HUES6 (cell line): ENCODE data around the gene GABRP.
A peak's percentile ranks its signal among the peaks of the same experiment; 100 is the strongest.
"Not testable (repeated sequence)": the region's sequence is repeated elsewhere in the genome, so short reads cannot be mapped to it uniquely, and the experiment has no call there.

ENCODE experiments used
- H3K27ac ChIP-seq: 2 replicates; pipeline ENCODE4 v1.7.0; 2013; ENCODE audit warnings: low read depth, mild to moderate bottlenecking, low read length, inconsistent platforms
- H3K27me3 ChIP-seq: 2 replicates; pipeline ENCODE4 v1.6.1; 2013; ENCODE audit warnings: low read length; ENCODE audit not compliant: control insufficient read depth, insufficient read depth
- H3K36me3 ChIP-seq: 2 replicates; pipeline ENCODE4 v1.6.1; 2013; ENCODE audit warnings: low read length; ENCODE audit not compliant: control insufficient read depth, insufficient read depth
- H3K4me1 ChIP-seq: 2 replicates; pipeline ENCODE4 v1.6.1; 2013; ENCODE audit warnings: low read length; ENCODE audit not compliant: control insufficient read depth, insufficient read depth
- H3K4me3 ChIP-seq: 2 replicates; pipeline ENCODE4 v1.5.1; 2013; ENCODE audit warnings: low read depth, low read length
- H3K9ac ChIP-seq: one replicate; pipeline ENCODE4 v1.6.1; 2013; ENCODE audit warnings: mild to moderate bottlenecking, low read length
- H3K9me3 ChIP-seq: 2 replicates; pipeline ENCODE4 v1.6.1; 2013; ENCODE audit warnings: low read depth, low read length; ENCODE audit not compliant: control insufficient read depth, insufficient read depth

The GABRP gene

DNA sequence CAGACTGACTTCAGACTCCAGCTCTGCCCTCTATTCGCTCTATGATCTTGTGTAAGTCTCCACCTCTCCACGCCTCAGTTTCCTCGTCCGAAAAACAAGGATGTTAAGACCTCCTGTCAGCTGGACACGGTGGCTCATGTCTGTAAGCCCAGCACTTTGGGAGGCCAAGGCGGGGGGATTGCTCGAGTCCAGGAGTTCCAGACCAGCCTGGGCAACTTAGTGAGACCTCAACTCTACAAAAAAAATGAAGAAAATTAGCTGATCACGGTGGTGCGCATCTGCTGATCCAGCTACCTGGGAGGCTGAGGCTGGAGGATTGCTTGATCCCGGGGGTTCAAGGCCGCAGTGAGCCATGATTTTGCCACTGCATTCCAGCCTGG lies 36.6 kb upstream of the GABRP start:
- H3K9me3 ChIP-seq = no peaks in the 10 kb centered on the region; the same call in 1 of the 2 replicates
- no peaks in the 10 kb centered on the region; the same call in 1 of the 2 replicates for H3K27me3 ChIP-seq
- H3K36me3 ChIP-seq = no peaks in the 10 kb centered on the region; the same call in 1 of the 2 replicates
- H3K4me1 ChIP-seq = peaks cover 35% of the 10 kb centered on the region
- no peak overlapping the region for H3K4me3 ChIP-seq
- H3K9ac ChIP-seq = peak overlapping the region; percentile 48
- H3K27ac ChIP-seq = no peak overlapping the region; the same call in 1 of the 2 replicates

DNA sequence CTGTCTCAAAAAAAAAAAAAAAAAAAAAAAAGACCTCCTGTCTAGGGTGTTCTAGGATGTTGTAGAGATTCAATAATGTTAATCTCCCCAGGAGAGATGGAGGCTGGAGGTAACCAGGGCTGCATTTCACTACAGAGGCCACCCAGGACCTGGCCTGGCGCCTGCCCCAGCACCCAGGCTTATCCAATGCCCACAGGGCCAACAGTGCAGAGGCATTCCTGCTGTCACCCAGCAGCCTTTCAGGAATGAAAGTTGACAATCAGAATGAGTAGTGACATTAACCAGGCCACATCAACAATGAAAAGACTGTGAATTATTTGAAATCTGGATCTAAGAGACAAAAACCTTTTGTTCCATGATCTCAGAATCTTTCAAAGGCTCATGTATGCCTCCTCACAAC lies 36.2 kb upstream of the GABRP start:
- Histone ChIP-seq H3K4me3 (no peak overlapping the region), H3K36me3 (no peaks in the 10 kb centered on the region; the same call in 1 of the 2 replicates), H3K9me3 (no peaks in the 10 kb centered on the region; the same call in 1 of the 2 replicates), H3K27ac (no peak overlapping the region), H3K4me1 (peaks cover 35% of the 10 kb centered on the region), H3K27me3 (no peaks in the 10 kb centered on the region; the same call in 1 of the 2 replicates), H3K9ac (no peak overlapping the region)

DNA sequence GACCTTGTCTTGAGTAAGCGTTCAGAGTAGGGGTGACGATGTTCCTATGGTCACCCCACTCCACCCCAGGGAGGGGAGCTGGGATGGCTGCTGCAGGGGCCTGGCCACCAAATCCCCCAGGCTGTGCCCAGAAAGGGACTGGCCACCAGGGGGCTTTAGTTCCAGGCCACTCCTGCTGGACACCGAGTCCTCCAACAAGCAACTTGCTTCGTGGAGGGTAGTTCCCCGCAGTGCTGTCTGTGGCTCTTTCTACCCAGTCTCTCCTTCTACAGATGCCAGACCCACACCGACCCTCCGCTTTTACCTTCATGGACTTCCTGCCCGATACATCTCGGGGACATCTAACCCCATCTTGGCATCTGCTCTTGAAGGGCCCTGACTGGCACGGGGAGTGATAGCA lies 35.7 kb upstream of the GABRP start:
- H3K27ac ChIP-seq = no peak overlapping the region
- H3K27me3 ChIP-seq = no peaks in the 10 kb centered on the region; the same call in 1 of the 2 replicates
- no peak overlapping the region for H3K9ac ChIP-seq
- no peaks in the 10 kb centered on the region for H3K9me3 ChIP-seq
- no peaks in the 10 kb centered on the region; the same call in 1 of the 2 replicates for H3K36me3 ChIP-seq
- H3K4me3 ChIP-seq = no peak overlapping the region
- H3K4me1 ChIP-seq = peaks cover 37% of the 10 kb centered on the region

DNA sequence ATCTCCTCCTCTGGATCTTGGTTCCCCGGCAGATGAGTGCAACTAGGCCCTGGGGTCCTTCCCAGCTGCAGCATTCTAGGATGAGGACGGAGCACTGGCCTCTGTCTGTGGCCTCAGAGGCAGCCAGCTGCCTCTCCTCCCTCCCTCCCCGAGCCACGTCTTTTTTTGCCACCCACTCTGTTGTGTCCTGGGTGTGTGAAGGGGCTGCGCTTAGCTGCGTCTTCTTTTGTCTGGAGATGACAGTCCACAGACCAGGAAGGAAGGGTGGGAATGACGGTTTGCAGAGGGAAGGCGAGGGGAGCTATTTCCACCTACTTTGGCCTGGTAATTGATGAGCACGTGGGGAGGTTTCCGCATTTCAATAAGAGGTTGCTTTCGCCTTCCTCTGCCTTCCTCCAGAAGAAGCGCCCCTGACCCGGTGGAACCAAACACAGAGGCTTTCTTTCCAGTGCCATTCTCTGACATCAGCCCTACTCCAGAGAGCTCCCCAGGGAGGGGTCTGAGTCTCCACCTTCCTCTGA lies 34.5 kb upstream of the GABRP start:
- Histone ChIP-seq H3K9ac (no peak overlapping the region), H3K4me3 (no peak overlapping the region)

DNA sequence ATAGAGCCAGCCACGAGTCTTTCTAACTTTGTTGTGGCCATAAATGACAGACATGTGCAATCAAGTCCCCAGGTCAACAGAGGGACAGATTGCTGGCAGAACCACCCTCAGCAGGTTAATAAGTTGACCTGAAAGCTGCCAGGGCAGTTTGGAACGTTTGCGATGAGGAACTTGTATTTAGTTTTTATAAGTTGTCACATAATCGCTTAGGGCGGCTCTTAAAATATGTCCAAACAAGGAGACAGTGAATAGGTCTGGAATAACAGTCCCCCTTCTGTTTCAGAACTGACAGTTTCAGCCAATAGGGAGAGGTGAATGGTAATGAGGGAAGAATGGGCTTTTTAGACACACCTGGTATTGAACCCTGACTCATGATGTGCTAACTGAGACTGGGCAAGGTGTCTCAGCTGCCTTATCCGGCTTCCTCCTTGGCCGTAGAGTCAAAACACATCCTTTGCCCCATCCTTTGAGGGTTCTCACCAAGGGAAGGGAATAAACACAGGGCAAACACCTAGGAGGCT lies 33.6 kb upstream of the GABRP start:
- Histone ChIP-seq H3K9me3 (no peaks in the 10 kb centered on the region), H3K27me3 (no peaks in the 10 kb centered on the region), H3K27ac (no peak overlapping the region)

More for the DNA sequence above, 34.5 kb upstream of the GABRP start:
- Histone ChIP-seq H3K27me3 (no peaks in the 10 kb centered on the region), H3K27ac (no peak overlapping the region), H3K9me3 (no peaks in the 10 kb centered on the region), H3K4me1 (peaks cover 37% of the 10 kb centered on the region), H3K36me3 (no peaks in the 10 kb centered on the region; the same call in 1 of the 2 replicates)

DNA sequence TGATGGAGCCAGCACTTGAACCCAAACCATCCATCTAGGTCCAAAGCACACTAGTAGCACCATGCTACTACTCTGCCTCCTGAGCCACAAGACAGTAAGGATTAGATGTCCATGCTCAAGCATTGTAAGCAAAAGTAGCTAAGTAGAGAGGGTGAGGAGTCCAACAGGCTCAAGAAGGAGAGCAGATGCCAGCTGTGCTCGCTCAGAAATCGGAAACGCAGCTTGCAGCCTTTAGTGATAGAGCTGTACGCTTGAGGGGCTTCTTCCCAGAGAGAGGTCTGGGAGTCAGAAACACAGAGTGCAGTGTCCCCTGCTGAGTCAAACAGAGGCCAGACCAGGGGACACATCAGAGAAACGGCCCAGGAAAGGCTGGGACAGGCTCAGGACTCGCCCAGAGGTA lies 32.7 kb upstream of the GABRP start:
- no peaks in the 10 kb centered on the region for H3K27me3 ChIP-seq
- H3K4me3 ChIP-seq = no peak overlapping the region
- no peak overlapping the region for H3K9ac ChIP-seq
- peaks cover 10% of the 10 kb centered on the region; the same call in 1 of the 2 replicates for H3K36me3 ChIP-seq
- H3K9me3 ChIP-seq = no peaks in the 10 kb centered on the region
- peaks cover 26% of the 10 kb centered on the region for H3K4me1 ChIP-seq
- no peak overlapping the region for H3K27ac ChIP-seq

More for the DNA sequence above, 33.6 kb upstream of the GABRP start:
- Histone ChIP-seq H3K9ac (no peak overlapping the region), H3K4me3 (no peak overlapping the region), H3K4me1 (peaks cover 34% of the 10 kb centered on the region), H3K36me3 (peaks cover 2% of the 10 kb centered on the region; the same call in 1 of the 2 replicates)

DNA sequence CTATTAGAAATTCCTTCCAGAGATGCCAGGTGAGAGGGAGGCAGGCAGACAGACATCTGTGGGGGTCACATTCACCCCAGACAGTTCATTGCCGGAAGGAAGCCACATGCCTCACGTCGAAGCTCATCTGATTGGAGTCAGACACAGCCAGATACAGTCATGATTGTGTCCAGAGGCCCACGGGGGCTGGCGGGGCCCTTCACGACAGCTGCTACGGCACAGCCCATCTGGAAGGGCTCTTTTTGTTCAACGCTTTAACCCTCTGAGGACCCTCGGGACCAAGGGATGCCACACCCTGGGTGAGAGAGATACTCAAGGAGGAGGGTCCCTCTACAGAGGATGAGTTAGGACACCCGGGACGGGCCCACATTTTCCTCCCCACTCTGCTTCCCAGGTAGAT lies 31.9 kb upstream of the GABRP start:
- no peak overlapping the region for H3K4me3 ChIP-seq
- H3K27me3 ChIP-seq = no peaks in the 10 kb centered on the region
- H3K9ac ChIP-seq = no peak overlapping the region
- H3K4me1 ChIP-seq = peaks cover 19% of the 10 kb centered on the region
- peaks cover 15% of the 10 kb centered on the region; the same call in 1 of the 2 replicates for H3K36me3 ChIP-seq
- H3K27ac ChIP-seq = no peak overlapping the region
- no peaks in the 10 kb centered on the region for H3K9me3 ChIP-seq

DNA sequence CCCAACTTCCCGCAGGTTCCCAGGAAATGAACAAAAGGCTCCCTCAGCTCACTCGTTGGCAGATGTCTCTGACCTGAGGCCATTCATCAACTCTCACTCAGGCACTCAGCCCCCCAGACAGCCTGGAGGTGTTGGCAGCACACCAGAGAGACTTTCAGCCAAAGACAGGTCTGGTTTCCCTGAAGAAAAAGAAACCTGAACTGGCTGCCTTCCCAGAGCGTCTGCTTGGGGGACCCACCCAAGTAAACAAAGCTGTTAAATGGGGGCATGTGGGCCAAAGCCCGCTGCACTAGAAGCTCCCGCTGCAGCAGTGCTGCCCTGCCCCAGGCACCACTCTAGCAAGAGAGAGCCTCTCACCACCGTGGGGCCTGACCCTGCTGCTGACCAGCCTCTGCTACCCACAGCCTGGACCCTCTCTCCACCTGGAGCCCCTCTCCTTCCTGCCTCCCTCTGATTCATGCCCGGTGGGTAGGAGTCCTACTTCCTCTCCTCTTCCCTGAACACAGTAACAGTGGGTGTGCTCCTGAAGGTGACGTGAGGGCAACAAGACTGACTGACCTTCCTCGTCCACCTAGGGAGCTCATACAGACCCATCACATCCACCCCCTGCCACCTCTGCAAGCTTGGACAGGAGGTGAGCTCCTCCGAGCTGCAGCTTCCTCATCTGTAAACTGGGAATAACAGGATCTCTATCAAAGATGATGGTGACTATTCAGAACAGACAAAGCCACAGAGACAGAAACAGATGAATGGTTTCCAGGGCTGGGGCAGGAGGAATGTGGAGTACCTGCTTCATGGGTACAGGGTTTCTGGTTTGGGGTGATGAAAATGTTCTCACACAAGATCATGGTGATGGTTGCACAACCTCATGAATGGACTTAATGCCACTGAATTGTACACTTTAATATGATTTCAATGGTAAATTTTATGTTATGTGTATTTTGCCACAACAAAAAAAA lies 31.0 kb upstream of the GABRP start:
- H3K27ac ChIP-seq = no peak overlapping the region
- H3K4me1 ChIP-seq = peaks cover 24% of the 10 kb centered on the region; the same call in 1 of the 2 replicates
- H3K27me3 ChIP-seq = no peaks in the 10 kb centered on the region

DNA sequence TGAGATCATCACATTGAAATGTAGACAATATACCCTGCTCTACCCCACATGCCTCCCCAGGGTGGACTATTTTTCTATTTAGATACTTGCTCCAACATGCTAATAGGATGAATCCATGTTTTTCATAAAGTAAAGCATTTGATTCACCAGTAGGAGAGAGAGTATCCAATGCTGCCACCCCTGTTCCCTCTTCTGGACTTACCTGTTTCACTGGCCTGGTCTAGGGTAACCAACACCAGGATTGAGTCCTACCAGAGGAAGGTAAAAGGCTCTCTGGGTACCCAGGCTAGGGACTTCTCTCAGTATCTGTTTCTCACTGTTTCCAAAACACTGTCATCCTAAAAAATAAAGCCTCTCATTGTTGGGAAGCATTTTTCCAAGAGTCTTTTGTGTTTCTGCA lies 30.2 kb upstream of the GABRP start:
- H3K9me3 ChIP-seq = no peaks in the 10 kb centered on the region
- no peaks in the 10 kb centered on the region for H3K27me3 ChIP-seq
- no peak overlapping the region for H3K9ac ChIP-seq
- no peak overlapping the region for H3K27ac ChIP-seq
- H3K4me1 ChIP-seq = peaks cover 31% of the 10 kb centered on the region; the same call in 1 of the 2 replicates
- no peak overlapping the region for H3K4me3 ChIP-seq
- H3K36me3 ChIP-seq = peaks cover 21% of the 10 kb centered on the region; the same call in 1 of the 2 replicates

More for the DNA sequence above, 31.0 kb upstream of the GABRP start:
- no peaks in the 10 kb centered on the region for H3K9me3 ChIP-seq
- H3K36me3 ChIP-seq = peaks cover 21% of the 10 kb centered on the region; the same call in 1 of the 2 replicates
- H3K4me3 ChIP-seq = no peak overlapping the region
- no peak overlapping the region for H3K9ac ChIP-seq

DNA sequence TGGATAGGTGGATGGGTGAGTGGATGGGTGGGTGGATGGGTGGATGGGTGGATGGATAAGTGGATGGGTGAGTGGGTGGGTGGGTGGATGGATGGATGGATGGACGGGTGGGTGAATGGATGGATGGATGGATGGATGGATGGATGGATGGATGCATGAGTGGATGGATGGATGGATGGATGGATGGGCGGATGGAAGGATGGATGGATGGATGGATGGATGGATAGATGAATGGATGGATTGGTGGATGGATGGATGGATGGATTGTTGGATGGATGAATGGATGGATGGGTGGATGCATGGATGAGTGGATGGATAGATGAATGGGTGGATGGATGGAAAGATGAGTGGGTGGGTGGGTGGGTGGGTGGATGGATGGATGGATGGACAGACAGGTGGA lies 29.0 kb upstream of the GABRP start:
- H3K9me3 ChIP-seq, H3K9ac ChIP-seq, H3K27ac ChIP-seq, H3K27me3 ChIP-seq, H3K4me3 ChIP-seq: not testable (repeated sequence)
- peaks cover 23% of the 10 kb centered on the region; the same call in 1 of the 2 replicates for H3K4me1 ChIP-seq
- H3K36me3 ChIP-seq = peaks cover 21% of the 10 kb centered on the region; the same call in 1 of the 2 replicates
